ENCODE results near the gene HDC. TPM values are rescaled to one million over a fixed set of nuclear protein-coding genes. Genes with fewer than 3 reads are reported as not detected.

The HDC gene
- total and polyA plus RNA-seq, 2 of the 13 experiments (the other 11 are each of a cell fraction or from before 2014, with no cell fraction given): not detected

- FAIRE-seq (no peak), DNase-seq (ENCODE audit: low spot score) (no peak), ATAC-seq (no peak)
- Histone ChIP-seq H3K27ac (ENCODE audit: extremely low read length, insufficient read depth, low read length) (no peak overlapping the region), H3K27me3 (ENCODE audit: control insufficient read depth in 1 of 2, insufficient read depth in 2 of 2, low read length in 2 of 2) (no peaks in the 10 kb centered on the region), H3K9ac (ENCODE audit: insufficient read depth, low read depth, low read length) (no peak overlapping the region), H3K4me1 (ENCODE audit: insufficient read depth, low read length) (peaks cover 14% of the 10 kb centered on the region), H3K4me2 (ENCODE audit: low read depth, low read length) (no peak overlapping the region), H4K20me1 (ENCODE audit: insufficient read depth, low read length) (no peaks in the 10 kb centered on the region), H3K36me3 (replicated peaks in 1 of 2; ENCODE audit: control insufficient read depth in 1 of 2, insufficient read depth in 2 of 2, low read length in 2 of 2) (peaks cover 0 to 8% of the 10 kb centered on the region in 2 experiments; a peak in 3 of 5 replicates), H3K4me3 (replicated peaks in 1 of 3; ENCODE audit: insufficient read depth in 1 of 3, low read depth in 2 of 3, low read length in 3 of 3) (no peak overlapping the region), H2AFZ (ENCODE audit: low read length) (no peak overlapping the region), H3K9me3 (ENCODE audit: low read length) (no peaks in the 10 kb centered on the region), H3K79me2 (ENCODE audit: insufficient read depth, low read length) (no peaks in the 10 kb centered on the region)
- ChIA-PET CTCF (ENCODE audit: low intra/inter-chr PET ratio, low total read pairs) (no interaction called here), POLR2A (no interaction called here)
- TF ChIP-seq SKI (IDR thresholded peaks at IDR 0.05; ENCODE audit: partially characterized antibody) (no peak), KMT2A (CRISPR knock-in tag; IDR thresholded peaks at IDR 0.05) (no peak), ZNF367 (CRISPR knock-in tag; IDR thresholded peaks at IDR 0.05; ENCODE audit: borderline replicate concordance) (no peak), RFXAP (CRISPR knock-in tag; IDR thresholded peaks at IDR 0.05; ENCODE audit: borderline replicate concordance) (no peak), ZNF558 (CRISPR knock-in tag; IDR thresholded peaks at IDR 0.05; ENCODE audit: borderline replicate concordance) (no peak), ARID2 (CRISPR knock-in tag; IDR thresholded peaks at IDR 0.05; ENCODE audit: borderline replicate concordance) (no peak), SRY (CRISPR knock-in tag; IDR thresholded peaks at IDR 0.05) (no peak), TCF12 (IDR thresholded peaks at IDR 0.05) (no peak), TCF12 (CRISPR knock-in tag; IDR thresholded peaks at IDR 0.05) (no peak), HMG20B (CRISPR knock-in tag; conservative IDR thresholded peaks at IDR 0.05) (no peak), ZMAT5 (CRISPR knock-in tag; IDR thresholded peaks at IDR 0.05; ENCODE audit: borderline replicate concordance, low read depth) (no peak), MEIS1 (CRISPR knock-in tag; IDR thresholded peaks at IDR 0.05; ENCODE audit: borderline replicate concordance) (no peak), ELF3 (CRISPR knock-in tag; IDR thresholded peaks at IDR 0.05) (no peak)
- in situ Hi-C loops (cut with HindIII; ENCODE audit: extremely low pct_ligation_motif_present, low pct_unique_long_range_greater_than_20kb): no loop called here
- no TSS peak for BruUV-seq (replicated peaks)
- intact Hi-C loops (cut with micrococcal nuclease; ENCODE audit: unreplicated experiment): no loop called here
- 100% methylated on average over 1 of the region's 1 CpG for WGBS (ENCODE audit: low lambda C conversion rate)
Measured at GRCh38 chr15:50218691-50219090, 46.8 kb downstream of the HDC start.
